K562 treated with DMSO at 1 percent for 24 hours (cell line): ENCODE results near the gene RNASE9. TPM values are rescaled to one million over a fixed set of nuclear protein-coding genes. Genes with fewer than 3 reads are reported as not detected.

Experiments used
- total RNA-seq: library from RNA; unstranded; fragments of 300-600 nt; gene quantifications from 2 replicates; pipeline ENCODE4 v1.2.3, GENCODE V29; 2022; ENCODE audit warnings: low read depth; ENCODE audit not compliant: insufficient read depth

Gene RNASE9
- not detected in 2 replicates for total RNA-seq

DNA sequence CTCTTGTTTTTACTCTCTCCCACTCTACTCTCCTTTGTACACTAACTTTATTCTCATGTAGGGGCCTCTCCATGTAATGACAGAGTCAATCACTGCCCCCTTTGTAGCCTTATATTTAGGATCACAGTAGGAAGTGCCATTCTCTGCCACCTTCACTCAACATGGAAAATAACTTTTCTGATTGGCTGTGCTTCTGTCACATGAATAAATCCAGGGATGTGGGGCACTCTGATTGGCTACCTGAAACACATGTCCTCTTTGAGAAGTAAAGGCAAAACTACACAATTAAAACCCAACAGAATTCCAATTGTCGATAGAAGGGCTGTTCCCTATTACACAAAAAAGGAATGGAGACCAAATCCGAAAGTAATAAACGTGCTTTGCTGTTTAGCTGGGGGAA lies at the start of gene RNASE9:
Gene RNASE9, minus strand, starts transcription at position 87 of the 400 bp plus-strand sequence.

DNA sequence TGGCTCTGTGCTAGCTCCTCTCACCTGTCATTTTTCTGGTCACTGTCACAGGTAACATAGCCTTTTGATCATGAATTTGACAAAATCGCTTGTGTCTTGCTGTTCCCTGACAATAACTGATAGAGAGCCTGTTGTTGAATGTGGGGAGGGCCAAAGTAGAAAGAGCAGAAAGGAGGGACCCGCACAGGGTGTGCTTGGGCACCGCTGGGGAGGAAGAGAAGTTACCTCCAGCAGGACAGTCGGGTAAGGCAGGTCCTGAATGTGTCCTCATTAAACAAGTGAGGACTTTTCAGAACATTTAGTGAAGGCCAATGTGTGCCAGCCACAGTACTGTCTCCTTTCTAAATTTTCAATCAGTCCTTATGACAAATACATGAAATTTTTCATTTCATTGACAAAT lies 30.4 kb upstream of the RNASE9 start, which contains the start of gene RNASE12:
Gene RNASE12, minus strand, starts transcription at position 142 of the 400 bp plus-strand sequence. CDS start 653 bp downstream, outside the sequence.

DNA sequence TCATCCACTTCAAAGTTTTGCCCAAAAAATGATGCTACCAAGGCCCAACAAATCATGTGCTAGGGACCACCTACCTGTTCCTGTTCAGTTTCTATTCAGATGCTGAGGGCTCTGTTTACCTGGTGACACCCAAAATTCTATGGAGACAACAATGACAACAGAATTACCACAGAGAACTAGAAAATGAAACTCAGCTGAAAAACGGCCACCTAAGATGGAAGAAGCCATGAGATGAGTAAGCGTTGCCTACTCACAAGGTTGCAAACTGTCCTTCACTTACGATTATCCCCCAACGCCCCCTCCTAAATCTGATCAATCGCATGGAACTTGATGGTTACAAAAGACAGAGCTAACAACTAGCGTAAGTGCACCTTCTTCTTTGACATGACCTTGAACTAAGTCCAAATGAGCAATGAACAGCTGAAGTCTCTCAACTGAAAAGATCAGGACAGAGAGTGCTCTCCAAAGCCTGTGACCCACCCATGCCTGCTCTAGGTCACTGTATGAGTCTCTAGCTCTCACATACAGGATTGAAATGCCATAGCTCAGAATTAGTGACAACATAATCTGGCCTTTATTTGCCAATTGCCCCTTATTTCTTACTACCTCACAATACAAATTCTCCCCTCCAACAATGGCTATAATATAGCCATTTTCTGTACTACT lies 26.8 kb upstream of the RNASE9 start, which contains the start of gene RNASE11:
Gene RNASE11, minus strand, starts transcription at position 513 of the 666 bp plus-strand sequence.

Other genes starting within 250 kb of the RNASE9 start
- gene CCNB1IP1, start 227.8 kb downstream of the RNASE9 start, total RNA-seq, result 63.5 and 64.1 TPM in 2 replicates
- gene PARP2, start 217.4 kb downstream of the RNASE9 start, total RNA-seq, result 22.0 and 25.2 TPM in 2 replicates
- gene TEP1, start 147.5 kb downstream of the RNASE9 start, total RNA-seq, result 14.2 and 17.7 TPM in 2 replicates
- gene KLHL33, start 124.9 kb downstream of the RNASE9 start, total RNA-seq, result 0.07 TPM in 1 of 2 replicates, not detected in the other
- gene OSGEP, start 106.2 kb downstream of the RNASE9 start, total RNA-seq, result 47.4 and 50.6 TPM in 2 replicates
- gene APEX1, start 105.8 kb downstream of the RNASE9 start, total RNA-seq, result 110 and 122 TPM in 2 replicates
- 29.3 and 34.6 TPM in 2 replicates for gene PIP4P1, start 99.6 kb downstream of the RNASE9 start, total RNA-seq
- gene PNP, start 91.6 kb downstream of the RNASE9 start, total RNA-seq, result 67.6 and 79.5 TPM in 2 replicates
- gene RNASE10, start 55.5 kb downstream of the RNASE9 start, total RNA-seq, result not detected in 2 replicates
- not detected in 2 replicates for gene RNASE11, start 27.0 kb upstream of the RNASE9 start, total RNA-seq
- not detected in 2 replicates for gene RNASE12, start 30.3 kb upstream of the RNASE9 start, total RNA-seq
- gene OR6S1, start 80.6 kb upstream of the RNASE9 start, total RNA-seq, result not detected in 2 replicates
- gene RNASE4, start 123.5 kb upstream of the RNASE9 start, total RNA-seq, result 1.3 and 1.7 TPM in 2 replicates
- 1.5 and 2.2 TPM in 2 replicates for gene ANG, start 127.7 kb upstream of the RNASE9 start, total RNA-seq
- not detected in 2 replicates for gene EDDM3A, start 184.8 kb upstream of the RNASE9 start, total RNA-seq
- not detected in 2 replicates for gene EDDM3B, start 207.4 kb upstream of the RNASE9 start, total RNA-seq
- 1.5 TPM in 1 of 2 replicates, not detected in the other for gene RNASE6, start 220.2 kb upstream of the RNASE9 start, total RNA-seq
- 26.4 and 37.4 TPM in 2 replicates for gene RNASE1, start 241.8 kb upstream of the RNASE9 start, total RNA-seq